ENCODE results near the gene CLN3. TPM values are rescaled to one million over a fixed set of nuclear protein-coding genes. Genes with fewer than 3 reads are reported as not detected.

The CLN3 gene
- total and polyA plus RNA-seq, 2 of the 13 experiments (the other 11 are each of a cell fraction or from before 2014, with no cell fraction given) = 23.4 to 46.8 TPM

DNA sequence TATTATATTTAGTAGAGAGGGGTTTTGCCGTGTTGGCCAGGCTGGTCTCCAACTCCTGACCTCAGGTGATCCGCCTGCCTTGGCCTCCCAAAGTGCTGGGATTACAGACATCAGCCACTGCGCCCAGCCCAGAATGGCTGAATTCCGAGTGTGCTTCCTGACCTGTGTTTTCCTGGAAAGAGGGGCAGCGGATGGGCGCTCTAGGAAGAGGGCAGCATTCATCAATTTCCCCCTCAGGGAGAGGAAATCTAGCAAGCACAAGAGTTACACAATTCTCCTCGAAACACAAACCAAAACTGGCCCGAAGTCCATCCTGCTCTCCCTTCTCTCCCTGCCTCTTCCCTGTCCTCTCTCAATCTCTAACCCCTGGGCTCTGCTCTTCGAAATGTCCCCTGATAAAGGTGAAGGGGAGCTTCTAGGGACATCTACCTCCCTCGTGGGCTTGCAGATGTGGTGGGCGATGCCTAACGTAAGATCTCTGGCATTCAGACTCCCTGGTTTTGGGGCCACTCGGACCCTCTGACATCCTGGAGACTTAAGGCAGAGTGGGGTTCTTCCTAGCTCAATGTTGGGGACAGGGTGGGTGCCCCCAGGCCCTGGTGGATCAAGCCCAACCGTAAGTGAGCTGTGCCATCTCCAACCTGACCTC is 13.7 kb upstream of the CLN3 start (continued):
- TF ChIP-seq, protein P1, sequence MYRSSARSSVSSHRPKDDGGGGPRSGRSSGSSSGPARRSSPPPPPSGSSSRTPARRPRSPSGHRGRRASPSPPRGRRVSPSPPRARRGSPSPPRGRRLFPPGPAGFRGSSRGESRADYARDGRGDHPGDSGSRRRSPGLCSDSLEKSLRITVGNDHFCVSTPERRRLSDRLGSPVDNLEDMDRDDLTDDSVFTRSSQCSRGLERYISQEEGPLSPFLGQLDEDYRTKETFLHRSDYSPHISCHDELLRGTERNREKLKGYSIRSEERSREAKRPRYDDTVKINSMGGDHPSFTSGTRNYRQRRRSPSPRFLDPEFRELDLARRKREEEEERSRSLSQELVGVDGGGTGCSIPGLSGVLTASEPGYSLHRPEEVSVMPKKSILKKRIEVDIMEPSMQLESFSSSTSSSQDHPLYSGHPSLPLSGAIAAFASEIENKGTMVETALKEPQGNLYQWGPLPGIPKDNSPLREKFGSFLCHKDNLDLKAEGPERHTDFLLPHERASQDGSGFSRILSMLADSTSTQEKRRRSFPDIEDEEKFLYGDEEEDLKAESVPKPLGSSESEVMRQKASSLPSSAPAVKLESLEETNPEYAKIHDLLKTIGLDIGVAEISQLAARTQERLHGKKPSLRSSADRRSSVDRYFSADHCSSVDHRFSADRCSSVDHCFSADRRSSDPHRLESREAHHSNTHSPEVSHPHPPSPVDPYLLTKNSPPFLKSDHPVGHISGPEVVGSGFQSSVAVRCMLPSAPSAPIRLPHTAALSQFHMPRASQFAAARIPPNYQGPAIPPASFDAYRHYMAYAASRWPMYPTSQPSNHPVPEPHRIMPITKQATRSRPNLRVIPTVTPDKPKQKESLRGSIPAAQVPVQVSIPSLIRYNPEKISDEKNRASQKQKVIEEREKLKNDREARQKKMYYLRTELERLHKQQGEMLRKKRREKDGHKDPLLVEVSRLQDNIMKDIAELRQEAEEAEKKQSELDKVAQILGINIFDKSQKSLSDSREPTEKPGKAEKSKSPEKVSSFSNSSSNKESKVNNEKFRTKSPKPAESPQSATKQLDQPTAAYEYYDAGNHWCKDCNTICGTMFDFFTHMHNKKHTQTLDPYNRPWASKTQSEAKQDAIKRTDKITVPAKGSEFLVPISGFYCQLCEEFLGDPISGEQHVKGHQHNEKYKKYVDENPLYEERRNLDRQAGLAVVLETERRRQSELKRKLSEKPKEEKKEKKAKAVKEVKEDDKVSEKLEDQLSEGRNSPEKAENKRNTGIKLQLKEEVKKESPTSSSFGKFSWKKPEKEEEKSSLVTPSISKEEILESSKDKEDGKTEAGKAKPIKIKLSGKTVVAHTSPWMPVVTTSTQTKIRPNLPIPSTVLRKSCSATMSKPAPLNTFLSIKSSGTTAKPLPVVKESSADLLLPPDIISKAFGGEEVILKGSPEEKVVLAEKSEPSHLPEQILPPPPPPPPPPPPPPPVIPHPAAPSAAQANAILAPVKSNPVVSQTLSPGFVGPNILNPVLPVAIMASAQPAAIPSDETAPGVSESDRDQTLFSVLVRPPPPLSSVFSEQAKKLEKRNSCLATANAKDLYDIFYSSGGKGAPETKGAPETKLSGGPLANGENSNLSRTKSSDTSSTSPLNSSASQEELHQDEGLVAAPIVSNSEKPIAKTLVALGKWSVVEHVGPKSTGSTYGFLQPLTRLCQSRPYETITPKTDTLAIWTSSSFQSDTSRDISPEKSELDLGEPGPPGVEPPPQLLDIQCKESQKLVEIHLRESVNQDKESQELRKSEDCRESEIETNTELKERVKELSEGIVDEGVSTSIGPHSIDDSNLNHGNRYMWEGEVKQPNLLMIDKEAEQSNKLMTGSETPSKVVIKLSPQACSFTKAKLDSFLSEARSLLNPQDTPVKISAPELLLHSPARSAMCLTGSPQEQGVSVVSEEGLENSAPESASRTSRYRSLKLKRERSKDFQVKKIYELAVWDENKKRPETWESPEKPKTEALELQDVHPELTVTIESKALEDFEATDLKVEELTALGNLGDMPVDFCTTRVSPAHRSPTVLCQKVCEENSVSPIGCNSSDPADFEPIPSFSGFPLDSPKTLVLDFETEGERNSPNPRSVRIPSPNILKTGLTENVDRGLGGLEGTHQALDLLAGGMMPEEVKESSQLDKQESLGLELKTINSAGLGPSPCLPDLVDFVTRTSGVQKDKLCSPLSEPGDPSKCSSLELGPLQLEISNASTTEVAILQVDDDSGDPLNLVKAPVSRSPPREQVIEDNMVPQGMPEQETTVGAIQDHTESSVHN (CRISPR knock-in tag; IDR thresholded peaks at IDR 0.05) = no peak
- peak; percentile 16; the same call in 1 of the 2 replicates for TF ChIP-seq TBX2 (CRISPR knock-in tag; IDR thresholded peaks at IDR 0.05; ENCODE audit: borderline replicate concordance)
- peak; percentile 90; the same call in 1 of the 2 replicates for TF ChIP-seq ZSCAN12 (CRISPR knock-in tag; IDR thresholded peaks at IDR 0.05)
- no peak for TF ChIP-seq ZNF589 (CRISPR knock-in tag; conservative IDR thresholded peaks at IDR 0.05)
- TF ChIP-seq TMF1 (CRISPR knock-in tag; IDR thresholded peaks at IDR 0.05; ENCODE audit: low read depth) = no peak
- TF ChIP-seq MIER3 (CRISPR knock-in tag; IDR thresholded peaks at IDR 0.05; ENCODE audit: borderline replicate concordance) = peak; percentile 87; the same call in 1 of the 2 replicates
- no peak for TF ChIP-seq GTF3A (CRISPR knock-in tag; conservative IDR thresholded peaks at IDR 0.05)
- TF ChIP-seq NFIC (IDR thresholded peaks at IDR 0.05; ENCODE audit: low read length) = no peak; the same call in 1 of the 2 replicates
- no peak for TF ChIP-seq ASH2L (IDR thresholded peaks at IDR 0.05; ENCODE audit: insufficient read length, low read depth, low read length)
- TF ChIP-seq, protein P2, sequence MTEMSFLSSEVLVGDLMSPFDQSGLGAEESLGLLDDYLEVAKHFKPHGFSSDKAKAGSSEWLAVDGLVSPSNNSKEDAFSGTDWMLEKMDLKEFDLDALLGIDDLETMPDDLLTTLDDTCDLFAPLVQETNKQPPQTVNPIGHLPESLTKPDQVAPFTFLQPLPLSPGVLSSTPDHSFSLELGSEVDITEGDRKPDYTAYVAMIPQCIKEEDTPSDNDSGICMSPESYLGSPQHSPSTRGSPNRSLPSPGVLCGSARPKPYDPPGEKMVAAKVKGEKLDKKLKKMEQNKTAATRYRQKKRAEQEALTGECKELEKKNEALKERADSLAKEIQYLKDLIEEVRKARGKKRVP (CRISPR knock-in tag; IDR thresholded peaks at IDR 0.05) = no peak; a peak in 1 of 4 replicates
- peak; percentile 36; the same call in 1 of the 2 replicates for TF ChIP-seq ZBTB38 (CRISPR knock-in tag; IDR thresholded peaks at IDR 0.05)
- TF ChIP-seq ZFX (CRISPR knock-in tag; IDR thresholded peaks at IDR 0.05; ENCODE audit: low read depth) = no peak
- no peak; the same call in 1 of the 2 replicates for TF ChIP-seq ZFP90 (CRISPR knock-in tag; IDR thresholded peaks at IDR 0.05; ENCODE audit: borderline replicate concordance)
- TF ChIP-seq JUND (CRISPR knock-in tag; IDR thresholded peaks at IDR 0.05) = no peak
- TF ChIP-seq JUN (CRISPR knock-in tag; IDR thresholded peaks at IDR 0.05) = no peak
- TF ChIP-seq EP300 (IDR thresholded peaks at IDR 0.05; ENCODE audit: low read depth in 2 of 2, low read length in 2 of 2) = peak in 1 of 2 experiments; percentile 60; a peak in 1 of 4 replicates
- TF ChIP-seq EP300 (CRISPR knock-in tag; IDR thresholded peaks at IDR 0.05; ENCODE audit: borderline replicate concordance) = 0 out of 2 replicates have a peak, but pooled peaks have one; percentile 38
- TF ChIP-seq, protein P3, sequence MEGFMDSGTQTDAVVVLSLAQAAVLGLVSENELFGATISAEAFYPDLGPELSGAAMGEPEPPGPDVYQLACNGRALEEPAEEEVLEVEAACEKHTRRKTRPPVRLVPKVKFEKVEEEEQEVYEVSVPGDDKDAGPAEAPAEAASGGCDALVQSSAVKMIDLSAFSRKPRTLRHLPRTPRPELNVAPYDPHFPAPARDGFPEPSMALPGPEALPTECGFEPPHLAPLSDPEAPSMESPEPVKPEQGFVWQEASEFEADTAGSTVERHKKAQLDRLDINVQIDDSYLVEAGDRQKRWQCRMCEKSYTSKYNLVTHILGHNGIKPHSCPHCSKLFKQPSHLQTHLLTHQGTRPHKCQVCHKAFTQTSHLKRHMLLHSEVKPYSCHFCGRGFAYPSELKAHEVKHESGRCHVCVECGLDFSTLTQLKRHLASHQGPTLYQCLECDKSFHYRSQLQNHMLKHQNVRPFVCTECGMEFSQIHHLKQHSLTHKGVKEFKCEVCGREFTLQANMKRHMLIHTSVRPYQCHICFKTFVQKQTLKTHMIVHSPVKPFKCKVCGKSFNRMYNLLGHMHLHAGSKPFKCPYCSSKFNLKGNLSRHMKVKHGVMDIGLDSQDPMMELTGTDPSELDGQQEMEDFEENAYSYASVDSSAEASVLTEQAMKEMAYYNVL (CRISPR knock-in tag; IDR thresholded peaks at IDR 0.05; ENCODE audit: borderline replicate concordance) = peak; percentile 72; the same call in 1 of the 2 replicates

All from HepG2 (cell line).